Stomach (tissue), 4 donors: ENCODE measurements around the gene OR6N2.

Source experiments
- EP300 ChIP-seq: sonication (generic); formaldehyde crosslinking; IDR thresholded peaks from one replicate; pipeline ENCODE4 v1.6.1; 2017; ENCODE audit warnings: antibody characterized with exemption
- POLR2A ChIP-seq, 4 donors: fragments of 450-650 bp; IDR thresholded peaks; one replicate each; pipeline ENCODE4 v1.6.1; 2016; ENCODE audit warnings: antibody characterized with exemption in 4 of 4, control low read depth in 2 of 4, mild to moderate bottlenecking in 1 of 4, moderate library complexity in 1 of 4
- POLR2AphosphoS5 ChIP-seq, 3 donors: sonication (generic); formaldehyde crosslinking; IDR thresholded peaks; one replicate each; pipeline ENCODE4 v1.6.1; 2016; ENCODE audit warnings: antibody characterized with exemption in 3 of 3
- TF ChIP-seq, protein P1 (sequence below), 7 experiments: fragments of 450-650 bp in 4 of 7; fragments of 200-600 bp in 3 of 7; sonication (generic) in 3 of 7; IDR thresholded peaks; one replicate each; pipeline ENCODE4 v1.5.1; 2016 to 2019; ENCODE audit warnings: antibody characterized with exemption in 7 of 7, control low read depth in 2 of 7, mild to moderate bottlenecking in 1 of 7

DNA sequence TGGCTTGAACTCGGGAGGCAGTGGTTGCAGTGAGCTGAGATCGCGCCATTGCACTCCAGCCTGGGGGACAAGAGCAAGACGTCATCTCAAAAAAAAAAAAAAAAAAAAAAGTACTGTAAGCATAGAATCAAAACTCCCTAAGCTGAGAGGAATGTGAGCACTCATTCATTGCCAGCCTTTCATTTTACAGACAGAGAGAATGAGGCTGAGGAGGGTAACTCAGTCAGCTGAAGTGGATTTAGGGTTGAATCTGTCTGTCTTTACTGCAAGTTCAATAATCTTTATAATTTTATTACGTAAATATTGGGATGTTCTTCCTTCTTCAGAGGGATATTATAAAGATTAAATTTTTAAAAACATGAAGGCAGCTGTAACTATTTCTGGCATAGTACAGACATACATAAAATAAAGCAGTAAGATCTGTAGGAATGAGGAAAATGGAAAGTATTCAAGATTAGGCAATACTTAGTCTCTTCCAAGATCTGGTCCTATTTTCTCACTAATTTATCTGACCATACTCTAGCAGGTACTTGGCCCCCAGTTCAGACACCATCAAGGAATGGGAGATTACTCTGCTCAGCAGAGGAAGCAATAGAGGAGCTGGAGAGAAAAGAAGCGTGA, 26.0 kb upstream of the OR6N2 start:
- TF ChIP-seq POLR2A (IDR thresholded peaks at IDR 0.05) (no peak), EP300 (no peak), POLR2AphosphoS5 (IDR thresholded peaks at IDR 0.05) (no peak)
- TF ChIP-seq, protein P1, sequence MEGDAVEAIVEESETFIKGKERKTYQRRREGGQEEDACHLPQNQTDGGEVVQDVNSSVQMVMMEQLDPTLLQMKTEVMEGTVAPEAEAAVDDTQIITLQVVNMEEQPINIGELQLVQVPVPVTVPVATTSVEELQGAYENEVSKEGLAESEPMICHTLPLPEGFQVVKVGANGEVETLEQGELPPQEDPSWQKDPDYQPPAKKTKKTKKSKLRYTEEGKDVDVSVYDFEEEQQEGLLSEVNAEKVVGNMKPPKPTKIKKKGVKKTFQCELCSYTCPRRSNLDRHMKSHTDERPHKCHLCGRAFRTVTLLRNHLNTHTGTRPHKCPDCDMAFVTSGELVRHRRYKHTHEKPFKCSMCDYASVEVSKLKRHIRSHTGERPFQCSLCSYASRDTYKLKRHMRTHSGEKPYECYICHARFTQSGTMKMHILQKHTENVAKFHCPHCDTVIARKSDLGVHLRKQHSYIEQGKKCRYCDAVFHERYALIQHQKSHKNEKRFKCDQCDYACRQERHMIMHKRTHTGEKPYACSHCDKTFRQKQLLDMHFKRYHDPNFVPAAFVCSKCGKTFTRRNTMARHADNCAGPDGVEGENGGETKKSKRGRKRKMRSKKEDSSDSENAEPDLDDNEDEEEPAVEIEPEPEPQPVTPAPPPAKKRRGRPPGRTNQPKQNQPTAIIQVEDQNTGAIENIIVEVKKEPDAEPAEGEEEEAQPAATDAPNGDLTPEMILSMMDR (IDR thresholded peaks at IDR 0.05), result no peak
